GM19395 (cell line): ENCODE measurements around the gene TUBGCP6.

Experiments used
- ATAC-seq: cut with Tn5 transposase; IDR thresholded peaks from one replicate; pipeline ENCODE4 v1.9.1; 2021; ENCODE audit warnings: mild to moderate bottlenecking, moderate library complexity; ENCODE audit not compliant: unreplicated experiment

The TUBGCP6 gene

GRCh38 chr22:50184004-50184901 lies 60.6 kb downstream of the TUBGCP6 start:
- ATAC-seq = no peak

- no peak for ATAC-seq
Measured at GRCh38 chr22:50183141-50183971, 61.5 kb downstream of the TUBGCP6 start.

GRCh38 chr22:50182176-50183081 lies 62.4 kb downstream of the TUBGCP6 start:
- ATAC-seq = no peak

GRCh38 chr22:50180727-50181521 lies 63.9 kb downstream of the TUBGCP6 start:
- no peak for ATAC-seq

GRCh38 chr22:50179937-50180726 lies 64.7 kb downstream of the TUBGCP6 start:
- no peak for ATAC-seq

GRCh38 chr22:50178871-50179869 lies 65.7 kb downstream of the TUBGCP6 start:
- ATAC-seq = no peak

GRCh38 chr22:50178471-50178864 lies 66.4 kb downstream of the TUBGCP6 start:
- no peak for ATAC-seq

- ATAC-seq = no peak
Measured at GRCh38 chr22:50177537-50178470, 67.0 kb downstream of the TUBGCP6 start.

- no peak for ATAC-seq
Measured at GRCh38 chr22:50176850-50177536, 67.8 kb downstream of the TUBGCP6 start.

- no peak for ATAC-seq
Measured at GRCh38 chr22:50175921-50176849, 68.6 kb downstream of the TUBGCP6 start.

- no peak for ATAC-seq
Measured at GRCh38 chr22:50175191-50175461, 69.7 kb downstream of the TUBGCP6 start.

GRCh38 chr22:50174382-50175190 lies 70.2 kb downstream of the TUBGCP6 start:
- no peak for ATAC-seq

- ATAC-seq = no peak
Measured at GRCh38 chr22:50173983-50174355, 70.9 kb downstream of the TUBGCP6 start.

- no peak for ATAC-seq
Measured at GRCh38 chr22:50173311-50173982, 71.4 kb downstream of the TUBGCP6 start.
